EH (cell line): ENCODE results near the gene SPPL3.
"Not testable (repeated sequence)": the region's sequence is repeated elsewhere in the genome, so short reads cannot be mapped to it uniquely, and the experiment has no call there.

Experiments used
- DNase-seq: peaks from one replicate; pipeline ENCODE4 v3.0.0-alpha.2; 2015; ENCODE audit warnings: low read depth

SPPL3 gene

GRCh38 chr12:120904197-120904773 is at the start of gene SPPL3:
TSS of gene SPPL3 (minus strand) at chr12:120904358. CDS start at chr12:120903867, 491 bp downstream.
- peak; percentile 85 for DNase-seq

GRCh38 chr12:120950807-120951206 is 46.6 kb upstream of the SPPL3 start:
- no peak for DNase-seq

GRCh38 chr12:120950260-120950799 is 46.2 kb upstream of the SPPL3 start:
- DNase-seq = not testable (repeated sequence)

GRCh38 chr12:120945516-120945915 is 41.4 kb upstream of the SPPL3 start:
- DNase-seq = not testable (repeated sequence)

GRCh38 chr12:120944645-120945217 is 40.6 kb upstream of the SPPL3 start:
- peak; percentile 48 for DNase-seq

- DNase-seq = no peak
Observed at GRCh38 chr12:120943482-120943881, 39.3 kb upstream of the SPPL3 start.

- DNase-seq = no peak
Observed at GRCh38 chr12:120941846-120942405, 37.8 kb upstream of the SPPL3 start.

GRCh38 chr12:120941412-120941811 is 37.3 kb upstream of the SPPL3 start:
- DNase-seq = no peak

- DNase-seq = peak; percentile 73
Observed at GRCh38 chr12:120940799-120941198, 36.6 kb upstream of the SPPL3 start.

- no peak for DNase-seq
Observed at GRCh38 chr12:120940006-120940405, 35.8 kb upstream of the SPPL3 start.

- no peak for DNase-seq
Observed at GRCh38 chr12:120939523-120939922, 35.4 kb upstream of the SPPL3 start.

GRCh38 chr12:120938496-120938895 is 34.3 kb upstream of the SPPL3 start:
- no peak for DNase-seq

GRCh38 chr12:120936197-120936596 is 32.0 kb upstream of the SPPL3 start:
- DNase-seq = no peak

- DNase-seq = no peak
Observed at GRCh38 chr12:120933786-120934185, 29.6 kb upstream of the SPPL3 start.

- DNase-seq = no peak
Observed at GRCh38 chr12:120932956-120933526, 28.9 kb upstream of the SPPL3 start.

GRCh38 chr12:120932058-120932457 is 27.9 kb upstream of the SPPL3 start:
- no peak for DNase-seq

GRCh38 chr12:120930032-120930431 is 25.9 kb upstream of the SPPL3 start:
- DNase-seq = no peak

- DNase-seq = no peak
Observed at GRCh38 chr12:120928864-120929652, 24.9 kb upstream of the SPPL3 start.

- no peak for DNase-seq
Observed at GRCh38 chr12:120925740-120926563, 21.8 kb upstream of the SPPL3 start.

GRCh38 chr12:120922279-120922678 is 18.1 kb upstream of the SPPL3 start:
- no peak for DNase-seq

- DNase-seq = no peak
Observed at GRCh38 chr12:120921637-120922036, 17.5 kb upstream of the SPPL3 start.
